HG02973 (cell line): ENCODE data around the gene IFI27.
A peak's percentile ranks its signal among the peaks of the same experiment; 100 is the strongest.

Source experiments
- ATAC-seq: cut with Tn5 transposase; IDR thresholded peaks from one replicate; pipeline ENCODE4 v1.9.1; 2021; ENCODE audit warnings: moderate library complexity; ENCODE audit not compliant: unreplicated experiment

Gene IFI27

GRCh38 chr14:94124582-94125377 lies 14.2 kb downstream of the IFI27 start:
- no peak for ATAC-seq

- no peak for ATAC-seq
Measured at GRCh38 chr14:94125659-94126418, 15.3 kb downstream of the IFI27 start.

GRCh38 chr14:94126419-94126677 lies 15.8 kb downstream of the IFI27 start:
- ATAC-seq = no peak

- no peak for ATAC-seq
Measured at GRCh38 chr14:94126800-94127199, 16.3 kb downstream of the IFI27 start.

GRCh38 chr14:94127330-94127729 lies 16.8 kb downstream of the IFI27 start:
- no peak for ATAC-seq

- no peak for ATAC-seq
Measured at GRCh38 chr14:94128216-94128839, 17.8 kb downstream of the IFI27 start.

- peak; percentile 90 for ATAC-seq
Measured at GRCh38 chr14:94129111-94129757, 18.7 kb downstream of the IFI27 start, which contains the start of gene IFI27L2. IFI27L2 (minus strand) TSS chr14:94129604; CDS start chr14:94129564, 40 bp downstream.

GRCh38 chr14:94129758-94130414 lies 19.4 kb downstream of the IFI27 start:
- ATAC-seq = no peak

GRCh38 chr14:94132285-94132887 lies 21.9 kb downstream of the IFI27 start:
- no peak for ATAC-seq

GRCh38 chr14:94135476-94135875 lies 24.9 kb downstream of the IFI27 start:
- no peak for ATAC-seq

- peak; percentile 68 for ATAC-seq
Measured at GRCh38 chr14:94136575-94137331, 26.2 kb downstream of the IFI27 start.

GRCh38 chr14:94138251-94138650 lies 27.7 kb downstream of the IFI27 start:
- no peak for ATAC-seq

- no peak for ATAC-seq
Measured at GRCh38 chr14:94139006-94139405, 28.5 kb downstream of the IFI27 start.

- ATAC-seq = no peak
Measured at GRCh38 chr14:94139421-94139820, 28.9 kb downstream of the IFI27 start.

GRCh38 chr14:94142247-94142646 lies 31.7 kb downstream of the IFI27 start:
- ATAC-seq = no peak

- ATAC-seq = no peak
Measured at GRCh38 chr14:94142836-94143235, 32.3 kb downstream of the IFI27 start.

GRCh38 chr14:94143239-94143638 lies 32.7 kb downstream of the IFI27 start:
- no peak for ATAC-seq

- ATAC-seq = no peak
Measured at GRCh38 chr14:94143711-94144110, 33.2 kb downstream of the IFI27 start.

- ATAC-seq = no peak
Measured at GRCh38 chr14:94144765-94145164, 34.2 kb downstream of the IFI27 start.
